Smooth muscle cell (in vitro differentiated cells): ENCODE results near the gene CNTNAP5. TPM values are rescaled to one million over a fixed set of nuclear protein-coding genes. Genes with fewer than 3 reads are reported as not detected.

Experiments
- DNase-seq: peaks from one replicate; lab custom pipeline; 2025; ENCODE audit not compliant: unreplicated experiment; lab: John Stamatoyannopoulos, UW
- H2AFZ ChIP-seq: fragments of 200-600 bp; sonication (generic); 2 replicates; pipeline ENCODE4 v1.6.0; 2016; ENCODE audit warnings: antibody characterized with exemption, low read depth, mild to moderate bottlenecking
- H3F3A ChIP-seq: fragments of 200-600 bp; sonication (generic); 2 replicates; pipeline ENCODE4 v1.6.0; 2017; ENCODE audit warnings: antibody characterized with exemption, low read depth
- H3K27ac ChIP-seq: fragments of 200-600 bp; sonication (generic); 2 replicates; pipeline ENCODE4 v1.5.1; 2016; ENCODE audit warnings: low read depth, mild to moderate bottlenecking
- H3K27me3 ChIP-seq: fragments of 200-600 bp; sonication (generic); 2 replicates; pipeline ENCODE4 v1.6.1; 2016; ENCODE audit warnings: low read depth, mild to moderate bottlenecking
- H3K36me3 ChIP-seq: fragments of 200-600 bp; sonication (generic); 2 replicates; pipeline ENCODE4 v1.5.1; 2016; ENCODE audit warnings: low read depth
- H3K4me1 ChIP-seq: fragments of 200-600 bp; sonication (generic); 2 replicates; pipeline ENCODE4 v1.5.1; 2016; ENCODE audit warnings: low read depth
- H3K4me2 ChIP-seq: fragments of 200-600 bp; sonication (generic); 2 replicates; pipeline ENCODE4 v1.6.0; 2016; ENCODE audit warnings: mild to moderate bottlenecking
- H3K4me3 ChIP-seq: fragments of 200-600 bp; sonication (generic); 2 replicates; pipeline ENCODE4 v1.5.1; 2016; ENCODE audit warnings: mild to moderate bottlenecking
- H3K79me2 ChIP-seq: fragments of 200-600 bp; sonication (generic); 2 replicates; pipeline ENCODE4 v1.6.0; 2016; ENCODE audit warnings: low read depth, mild to moderate bottlenecking
- H3K9ac ChIP-seq: fragments of 200-600 bp; sonication (generic); 2 replicates; pipeline ENCODE4 v1.6.0; 2016; ENCODE audit warnings: low read depth
- H3K9me3 ChIP-seq: fragments of 200-600 bp; sonication (generic); replicated peaks from 2 replicates; pipeline ENCODE4 v1.5.1; 2016; ENCODE audit warnings: low read depth
- H4K20me1 ChIP-seq: fragments of 200-600 bp; sonication (generic); 2 replicates; pipeline ENCODE4 v1.6.0; 2016; ENCODE audit warnings: low read depth
- WGBS: methylation state at CpG from one replicate; pipeline ENCODE4 v1.1.7; 2016; ENCODE audit warnings: low lambda C conversion rate; 5-methylcytosine and 5-hydroxymethylcytosine counted together
- polyA plus RNA-seq: library from polyadenylated mRNA; unstranded; fragments of >200 nt; fragmentation: Nextera tagmentation; extraction: Ambion mirVana; gene quantifications from 2 replicates; pipeline ENCODE4 v1.2.1, GENCODE V29; 2016
- total RNA-seq: library from RNA; depleted of rRNA; stranded (reverse); fragments of >200 nt; gene quantifications from 2 replicates; pipeline ENCODE4 v1.2.3, GENCODE V29; 2014
- TF ChIP-seq, protein P1 (sequence below): fragments of 200-600 bp; sonication (generic); IDR thresholded peaks from 2 replicates; pipeline ENCODE4 v1.5.1; 2017; ENCODE audit warnings: borderline replicate concordance, mild to moderate bottlenecking, antibody characterized with exemption; ENCODE audit not compliant: insufficient read depth, poor library complexity, severe bottlenecking

The CNTNAP5 gene
- total and polyA plus RNA-seq, 2 experiments from 2014 or later, result not detected

DNA sequence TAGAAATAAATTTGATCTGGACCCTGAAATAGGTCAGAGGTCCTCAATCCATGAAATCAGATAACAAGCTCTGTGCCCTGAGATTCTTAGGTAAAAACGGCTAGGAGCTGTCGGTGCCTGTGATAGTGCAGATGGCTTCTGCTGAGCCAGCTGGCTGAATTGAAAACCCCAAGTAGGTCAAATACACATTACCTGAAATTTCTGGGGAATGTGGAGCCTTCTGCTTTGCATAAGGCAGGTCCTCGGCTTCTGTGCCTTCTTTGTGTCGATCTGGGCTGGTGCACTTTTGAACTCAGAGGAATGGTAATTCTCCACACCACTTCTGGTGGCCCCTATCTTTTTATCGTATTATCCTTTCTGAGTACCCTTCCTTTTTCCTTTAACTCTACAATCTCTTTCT is 66.6 kb downstream of the CNTNAP5 start:
- no peak for DNase-seq
- Histone ChIP-seq H3K4me3 (no peak overlapping the region), H3K4me1 (no peaks in the 10 kb centered on the region), H3K9me3 (no peaks in the 10 kb centered on the region), H3K27ac (no peak overlapping the region), H3K27me3 (peaks cover 6% of the 10 kb centered on the region), H4K20me1 (no peaks in the 10 kb centered on the region), H3K4me2 (no peak overlapping the region), H3F3A (no peaks in the 10 kb centered on the region), H3K36me3 (no peaks in the 10 kb centered on the region), H3K79me2 (no peaks in the 10 kb centered on the region), H2AFZ (no peak overlapping the region), H3K9ac (no peak overlapping the region)
- TF ChIP-seq, protein P1, sequence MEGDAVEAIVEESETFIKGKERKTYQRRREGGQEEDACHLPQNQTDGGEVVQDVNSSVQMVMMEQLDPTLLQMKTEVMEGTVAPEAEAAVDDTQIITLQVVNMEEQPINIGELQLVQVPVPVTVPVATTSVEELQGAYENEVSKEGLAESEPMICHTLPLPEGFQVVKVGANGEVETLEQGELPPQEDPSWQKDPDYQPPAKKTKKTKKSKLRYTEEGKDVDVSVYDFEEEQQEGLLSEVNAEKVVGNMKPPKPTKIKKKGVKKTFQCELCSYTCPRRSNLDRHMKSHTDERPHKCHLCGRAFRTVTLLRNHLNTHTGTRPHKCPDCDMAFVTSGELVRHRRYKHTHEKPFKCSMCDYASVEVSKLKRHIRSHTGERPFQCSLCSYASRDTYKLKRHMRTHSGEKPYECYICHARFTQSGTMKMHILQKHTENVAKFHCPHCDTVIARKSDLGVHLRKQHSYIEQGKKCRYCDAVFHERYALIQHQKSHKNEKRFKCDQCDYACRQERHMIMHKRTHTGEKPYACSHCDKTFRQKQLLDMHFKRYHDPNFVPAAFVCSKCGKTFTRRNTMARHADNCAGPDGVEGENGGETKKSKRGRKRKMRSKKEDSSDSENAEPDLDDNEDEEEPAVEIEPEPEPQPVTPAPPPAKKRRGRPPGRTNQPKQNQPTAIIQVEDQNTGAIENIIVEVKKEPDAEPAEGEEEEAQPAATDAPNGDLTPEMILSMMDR, result no peak
- 81% methylated on average over 5 of the region's 5 CpGs for WGBS

DNA sequence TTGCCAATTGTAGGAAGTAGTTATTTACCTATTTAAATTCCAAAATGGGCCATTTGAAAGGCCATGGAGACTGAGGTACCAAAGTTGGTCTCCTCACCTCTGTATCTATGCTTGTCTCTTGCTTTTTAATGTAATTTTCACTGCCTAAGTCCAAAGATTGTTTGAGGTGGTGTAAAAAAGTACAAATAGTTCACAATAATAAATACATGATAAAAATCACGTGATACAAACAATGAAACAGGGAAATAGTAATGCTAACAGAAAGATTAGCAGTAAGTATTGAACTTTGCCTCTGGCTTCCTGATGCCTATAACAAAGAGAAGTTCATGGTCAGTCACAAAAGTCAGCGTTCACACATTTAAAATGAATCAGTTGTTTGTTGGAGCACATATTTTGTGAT is 67.6 kb downstream of the CNTNAP5 start:
- H3F3A ChIP-seq, result no peaks in the 10 kb centered on the region
- no peaks in the 10 kb centered on the region for H4K20me1 ChIP-seq
- no peak overlapping the region for H3K27ac ChIP-seq
- no peak overlapping the region for H2AFZ ChIP-seq
- H3K9me3 ChIP-seq, result no peaks in the 10 kb centered on the region
- H3K4me1 ChIP-seq, result no peaks in the 10 kb centered on the region
- H3K79me2 ChIP-seq, result no peaks in the 10 kb centered on the region
- H3K9ac ChIP-seq, result no peak overlapping the region
- H3K4me3 ChIP-seq, result no peak overlapping the region
- TF ChIP-seq, protein P1, result no peak
- WGBS, result 88% methylated on average over 2 of the region's 2 CpGs
- no peak overlapping the region for H3K4me2 ChIP-seq
- no peak for DNase-seq
- H3K27me3 ChIP-seq, result peaks cover 6% of the 10 kb centered on the region
- H3K36me3 ChIP-seq, result no peaks in the 10 kb centered on the region

DNA sequence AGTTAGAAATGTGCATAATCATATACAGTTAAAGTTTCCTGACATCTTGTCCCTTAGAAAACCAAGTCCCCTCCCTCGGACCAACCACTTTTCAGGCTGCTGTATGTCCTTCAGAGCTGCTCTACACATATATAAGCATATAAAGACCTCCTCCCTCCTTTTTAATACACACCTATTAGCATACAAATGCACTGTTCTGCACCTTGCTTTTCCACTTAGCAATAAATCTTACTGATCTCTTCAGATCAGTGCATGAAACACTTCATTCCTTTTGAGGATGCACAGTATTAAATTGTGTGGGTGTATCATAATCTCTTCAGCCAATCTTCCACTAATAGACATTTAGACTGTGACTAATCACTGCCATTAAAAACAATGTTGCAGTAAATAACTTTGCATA is 79.8 kb downstream of the CNTNAP5 start:
- no peaks in the 10 kb centered on the region for H3K27me3 ChIP-seq
- H3K4me3 ChIP-seq, result no peak overlapping the region
- H3K79me2 ChIP-seq, result no peaks in the 10 kb centered on the region
- H3K4me2 ChIP-seq, result no peak overlapping the region
- H3F3A ChIP-seq, result no peaks in the 10 kb centered on the region
- no peak overlapping the region for H3K9ac ChIP-seq
- TF ChIP-seq, protein P1, result no peak
- H3K9me3 ChIP-seq, result no peaks in the 10 kb centered on the region
- H2AFZ ChIP-seq, result no peak overlapping the region
- WGBS, result 79% methylated on average over 1 of the region's 1 CpG
- no peaks in the 10 kb centered on the region for H3K4me1 ChIP-seq
- H4K20me1 ChIP-seq, result no peaks in the 10 kb centered on the region
- no peak overlapping the region for H3K27ac ChIP-seq
- no peaks in the 10 kb centered on the region for H3K36me3 ChIP-seq
- no peak for DNase-seq

DNA sequence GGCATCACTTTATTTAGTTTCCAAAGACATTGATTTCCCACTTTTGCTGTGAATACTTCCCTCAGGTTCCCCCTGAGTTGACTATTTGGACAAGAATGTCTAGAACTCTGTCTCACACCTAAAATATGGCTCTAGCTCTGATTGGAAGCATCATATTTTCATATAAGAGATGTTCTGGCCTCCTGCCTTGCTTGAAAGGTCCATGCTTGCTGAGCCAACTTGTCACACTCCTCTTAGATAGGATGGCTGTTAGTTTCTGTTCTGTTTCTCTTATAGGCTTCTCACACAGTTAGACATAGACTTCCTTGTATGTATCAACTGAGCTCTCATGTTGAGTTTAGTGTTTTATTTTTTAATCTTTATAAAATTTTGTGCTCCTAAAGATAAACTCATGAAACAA is 87.1 kb downstream of the CNTNAP5 start:
- Histone ChIP-seq H4K20me1 (no peaks in the 10 kb centered on the region), H3F3A (no peaks in the 10 kb centered on the region), H3K36me3 (no peaks in the 10 kb centered on the region), H3K27me3 (no peaks in the 10 kb centered on the region), H3K4me3 (no peak overlapping the region), H3K79me2 (no peaks in the 10 kb centered on the region), H3K27ac (no peak overlapping the region), H3K9ac (no peak overlapping the region), H2AFZ (no peak overlapping the region), H3K9me3 (no peaks in the 10 kb centered on the region), H3K4me2 (no peak overlapping the region), H3K4me1 (no peaks in the 10 kb centered on the region)
- no peak for DNase-seq
- TF ChIP-seq, protein P1, result no peak
